Esophagus muscularis mucosa (tissue), 3 donors: ENCODE measurements around the gene ASAP2.

Source experiments
- POLR2A ChIP-seq: fragments of 450-650 bp; IDR thresholded peaks from one replicate; pipeline ENCODE4 v1.6.1; 2017; ENCODE audit warnings: antibody characterized with exemption, moderate library complexity, mild to moderate bottlenecking, low read depth
- TF ChIP-seq, protein P1 (sequence below), 3 experiments: fragments of 200-600 bp in 2 of 3; fragments of 450-650 bp in 1 of 3; sonication (generic) in 2 of 3; IDR thresholded peaks; one replicate each; pipeline ENCODE4 v1.5.1; 2017 to 2019; ENCODE audit warnings: antibody characterized with exemption in 3 of 3, mild to moderate bottlenecking in 2 of 3, moderate library complexity in 1 of 3

DNA sequence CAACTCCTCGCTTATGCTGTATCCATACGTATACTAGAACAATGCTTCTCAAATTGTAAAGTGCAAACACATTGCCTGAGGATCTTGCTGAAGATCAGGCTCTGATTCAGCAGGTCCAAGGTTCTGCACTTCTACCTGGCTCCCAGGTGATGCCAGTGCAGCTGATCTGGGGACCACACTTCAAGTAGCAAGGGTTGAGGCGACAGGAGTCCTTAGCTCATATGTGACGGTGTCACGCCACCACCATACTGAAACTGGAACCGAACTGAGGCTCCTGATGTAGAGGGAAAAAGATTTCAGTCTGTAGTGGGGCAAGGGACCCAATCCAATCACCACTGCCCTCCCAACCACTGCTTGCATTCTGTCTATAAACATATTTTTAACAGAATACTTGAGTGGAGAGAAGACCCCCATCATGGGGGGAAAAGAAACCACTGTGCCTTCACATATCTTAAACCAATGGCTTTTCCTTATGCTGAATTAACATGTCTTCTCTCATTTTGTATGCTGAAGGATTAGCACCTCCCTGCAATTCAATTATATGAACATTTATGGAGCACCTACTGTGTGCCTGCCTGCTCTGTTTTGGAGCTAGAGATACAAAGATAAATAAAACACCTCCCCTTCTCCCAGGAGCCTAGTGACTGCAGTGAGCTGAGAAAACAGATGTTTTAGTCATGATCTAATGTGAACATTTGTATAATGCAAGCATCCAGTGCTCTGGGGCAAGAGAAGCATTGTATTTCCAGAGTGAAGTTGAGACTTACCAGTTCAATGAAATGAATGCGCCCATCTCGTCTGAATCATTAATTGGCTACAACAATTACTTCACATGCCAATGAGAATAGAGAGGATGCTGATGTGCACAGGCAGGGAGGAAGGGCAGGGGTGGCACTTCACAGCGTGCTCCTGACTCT is 6.6 kb upstream of the ASAP2 start:
- TF ChIP-seq POLR2A, result no peak
- TF ChIP-seq, protein P1, sequence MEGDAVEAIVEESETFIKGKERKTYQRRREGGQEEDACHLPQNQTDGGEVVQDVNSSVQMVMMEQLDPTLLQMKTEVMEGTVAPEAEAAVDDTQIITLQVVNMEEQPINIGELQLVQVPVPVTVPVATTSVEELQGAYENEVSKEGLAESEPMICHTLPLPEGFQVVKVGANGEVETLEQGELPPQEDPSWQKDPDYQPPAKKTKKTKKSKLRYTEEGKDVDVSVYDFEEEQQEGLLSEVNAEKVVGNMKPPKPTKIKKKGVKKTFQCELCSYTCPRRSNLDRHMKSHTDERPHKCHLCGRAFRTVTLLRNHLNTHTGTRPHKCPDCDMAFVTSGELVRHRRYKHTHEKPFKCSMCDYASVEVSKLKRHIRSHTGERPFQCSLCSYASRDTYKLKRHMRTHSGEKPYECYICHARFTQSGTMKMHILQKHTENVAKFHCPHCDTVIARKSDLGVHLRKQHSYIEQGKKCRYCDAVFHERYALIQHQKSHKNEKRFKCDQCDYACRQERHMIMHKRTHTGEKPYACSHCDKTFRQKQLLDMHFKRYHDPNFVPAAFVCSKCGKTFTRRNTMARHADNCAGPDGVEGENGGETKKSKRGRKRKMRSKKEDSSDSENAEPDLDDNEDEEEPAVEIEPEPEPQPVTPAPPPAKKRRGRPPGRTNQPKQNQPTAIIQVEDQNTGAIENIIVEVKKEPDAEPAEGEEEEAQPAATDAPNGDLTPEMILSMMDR (IDR thresholded peaks at IDR 0.05), result no peak
